GM12878 (cell line): ENCODE data around the gene TMEM176B. TPM values are rescaled to one million over a fixed set of nuclear protein-coding genes. Genes with fewer than 3 reads are reported as not detected.
A peak's percentile ranks its signal among the peaks of the same experiment; 100 is the strongest.

Source experiments
- ATAC-seq: fragments of 200-7000 bp; cut with Tn5 transposase; 3 replicates; pipeline ENCODE4 v1.9.1; 2020; ENCODE audit warnings: mild to moderate bottlenecking, moderate library complexity
- BruUV-seq: library from RNA; stranded (reverse); fragments of 400-500 nt; replicated peaks from 2 replicates; lab custom pipeline; 2021; lab: Mats Ljungman, UMichigan
- CTCF ChIA-PET: fragments of 300-600 bp; sonication (Branson Sonifier 250); formaldehyde crosslinking; extraction: SDS; loops from one replicate; lab custom pipeline; 2021; ENCODE audit warnings: inconsistent platforms; lab: Yijun Ruan, JAX
- POLR2A ChIA-PET: fragments of 350-600 bp; formaldehyde crosslinking; extraction: SDS; loops from one replicate; lab custom pipeline; 2021; ENCODE audit warnings: inconsistent platforms; lab: Charles Lee
- RAD21 ChIA-PET: fragments of 300-600 bp; sonication (Branson Sonifier 250); formaldehyde crosslinking; loops from one replicate; lab custom pipeline; 2023; ENCODE audit warnings: antibody characterized with exemption; ENCODE audit not compliant: unreplicated experiment; lab: Charles Lee
- SMC1A ChIA-PET: fragments of 300-600 bp; sonication (Branson Sonifier 250); formaldehyde crosslinking; loops from one replicate; lab custom pipeline; 2023; ENCODE audit not compliant: unreplicated experiment, uncharacterized antibody; lab: Charles Lee
- DNase-seq: peaks from one replicate; pipeline ENCODE4 v3.0.0-alpha.2; 2011; ENCODE audit warnings: low read depth, low spot score
- FAIRE-seq: peaks from 3 replicates; lab custom pipeline; 2011; peaks lifted over from hg19 to GRCh38; lab: Jason Lieb, UNC
- H2AFZ ChIP-seq: 2 replicates; pipeline ENCODE4 v1.6.0; 2011; ENCODE audit warnings: low read depth, low read length, control low read depth; ENCODE audit not compliant: control insufficient read depth
- H3K27ac ChIP-seq: 2 replicates; pipeline ENCODE4 v1.5.1; 2011; ENCODE audit warnings: control low read depth; ENCODE audit not compliant: control insufficient read depth, insufficient read depth
- H3K27me3 ChIP-seq, 2 experiments: replicated peaks in 1 of 2; 2 replicates each; pipeline versions ENCODE4 v1.6.0 to v1.6.1; 2011; ENCODE audit warnings: low read length in 1 of 2; ENCODE audit not compliant: control insufficient read depth in 2 of 2, insufficient read depth in 2 of 2
- H3K36me3 ChIP-seq, 2 experiments: 2 replicates each; pipeline ENCODE4 v1.5.1; 2011; ENCODE audit warnings: low read length in 1 of 2; ENCODE audit not compliant: control insufficient read depth in 2 of 2, insufficient read depth in 2 of 2
- H3K4me1 ChIP-seq: 2 replicates; pipeline ENCODE4 v1.6.1; 2011; ENCODE audit warnings: mild to moderate bottlenecking, low read length, moderate library complexity, mixed read lengths; ENCODE audit not compliant: control insufficient read depth, insufficient read depth
- H3K4me2 ChIP-seq: 2 replicates; pipeline ENCODE4 v1.6.0; 2011; ENCODE audit warnings: control low read depth; ENCODE audit not compliant: control insufficient read depth, insufficient read depth
- H3K4me3 ChIP-seq: fragments of 200-600 bp; sonication (generic); 2 replicates; pipeline ENCODE4 v1.5.1; 2016
- H3K79me2 ChIP-seq: 2 replicates; pipeline ENCODE4 v1.6.0; 2011; ENCODE audit warnings: low read length; ENCODE audit not compliant: control insufficient read depth, insufficient read depth
- H3K9ac ChIP-seq: 2 replicates; pipeline ENCODE4 v1.8.0; 2011; ENCODE audit warnings: low read length, control low read depth, mixed read lengths; ENCODE audit not compliant: control insufficient read depth, insufficient read depth
- H3K9me3 ChIP-seq: replicated peaks from 3 replicates; pipeline ENCODE4 v1.5.1; 2011; ENCODE audit warnings: mild to moderate bottlenecking, low read length; ENCODE audit not compliant: control insufficient read depth, insufficient read depth
- H4K20me1 ChIP-seq: 2 replicates; pipeline ENCODE4 v1.6.0; 2011; ENCODE audit not compliant: control insufficient read depth, insufficient read depth
- ATF7 ChIP-seq: fragments of 450-650 bp; IDR thresholded peaks from 2 replicates; pipeline ENCODE4 v1.6.1; 2016; ENCODE audit warnings: low read depth, mild to moderate bottlenecking
- BHLHE40 ChIP-seq, 2 experiments: fragments of 450-650 bp in 1 of 2; IDR thresholded peaks; 2 replicates each; pipeline ENCODE4 v1.6.1; 2011 to 2017; ENCODE audit warnings: low read depth in 2 of 2, borderline replicate concordance in 1 of 2, improper control_type of control experiment in 1 of 2, low read length in 1 of 2, mild to moderate bottlenecking in 1 of 2
- HDAC2 ChIP-seq: fragments of 200-600 bp; sonication (generic); IDR thresholded peaks from 2 replicates; pipeline ENCODE4 v1.6.1; 2017
- MLLT1 ChIP-seq: fragments of 450-650 bp; IDR thresholded peaks from 2 replicates; pipeline ENCODE4 v1.6.1; 2016; ENCODE audit warnings: mild to moderate bottlenecking
- PAX8 ChIP-seq: fragments of 450-650 bp; IDR thresholded peaks from 2 replicates; pipeline ENCODE4 v1.6.1; 2017; ENCODE audit warnings: mild to moderate bottlenecking, moderate library complexity
- YBX1 ChIP-seq: fragments of 450-650 bp; IDR thresholded peaks from 2 replicates; pipeline ENCODE4 v1.6.1; 2016; ENCODE audit warnings: antibody characterized with exemption
- ZBED1 ChIP-seq: IDR thresholded peaks from 2 replicates; pipeline ENCODE4 v1.6.1; 2016; ENCODE audit warnings: borderline replicate concordance
- ZBTB11 ChIP-seq: fragments of 450-650 bp; formaldehyde crosslinking; IDR thresholded peaks from 2 replicates; pipeline ENCODE4 v1.5.0; 2022; ENCODE audit warnings: mild to moderate bottlenecking, missing genetic modification characterization
- ZBTB33 ChIP-seq: fragments of 450-650 bp; IDR thresholded peaks from 2 replicates; pipeline ENCODE4 v1.6.1; 2017; ENCODE audit warnings: mild to moderate bottlenecking
- ZNF384 ChIP-seq: IDR thresholded peaks from 2 replicates; pipeline ENCODE4 v1.6.1; 2012; ENCODE audit warnings: low read depth, mild to moderate bottlenecking, low read length, improper control_type of control experiment, borderline replicate concordance
- ZNF592 ChIP-seq: fragments of 450-650 bp; IDR thresholded peaks from 2 replicates; pipeline ENCODE4 v1.6.1; 2017; ENCODE audit warnings: mild to moderate bottlenecking, moderate library complexity
- WGBS: methylation state at CpG from one replicate; pipeline ENCODE4 v1.1.6; 2016; ENCODE audit warnings: low lambda C conversion rate; ENCODE audit not compliant: insufficient replicate concordance, insufficient coverage; ENCODE audit errors: missing lambda C conversion rate; 5-methylcytosine and 5-hydroxymethylcytosine counted together
- in situ Hi-C: fragments of 300-500 bp; cut with MboI; formaldehyde crosslinking; loops from 9 replicates; pipeline ENCODE4 v1.14.3; 2018; ENCODE audit warnings: mixed read lengths
- intact Hi-C: fragments of 100-400 bp; cut with micrococcal nuclease; formaldehyde crosslinking; loops from one replicate; pipeline ENCODE4 v1.14.2; 2022; ENCODE audit not compliant: unreplicated experiment
- polyA plus RNA-seq, 11 experiments: library from polyadenylated mRNA; depleted of rRNA in 4 of 11; unstranded in 6 of 11; stranded (reverse) in 5 of 11; fragments of >200 nt; fragmentation: Nextera tagmentation in 4 of 11; fragmentation: Illumina TruSeq in 1 of 11; extraction: Ambion mirVana in 4 of 11; extraction: Trizol in 1 of 11; gene quantifications; 1 replicate in 1 of 11; 2 replicates in 10 of 11; pipeline versions ENCODE4 v1.2.1 to v1.2.3, GENCODE V29; 2011 to 2016; ENCODE audit warnings: inconsistent platforms in 2 of 11, missing spikeins in 2 of 11, low read depth in 1 of 11
- total RNA-seq, 4 experiments: library from RNA; depleted of rRNA in 3 of 4; stranded (reverse); fragments of >200 nt in 3 of 4; fragmentation: Illumina TruSeq in 1 of 4; extraction: Trizol in 1 of 4; gene quantifications; 2 replicates each; pipeline versions ENCODE4 v1.2.1 to v1.2.3, GENCODE V29; 2013 to 2021

The TMEM176B gene
- total and polyA plus RNA-seq, 10 of the 15 experiments (the other 5 are each of a cell fraction or from before 2014, with no cell fraction given), result 0.05 to 0.40 (median 0.20) TPM; not detected in 4

GRCh38 chr7:150784120-150784736, 15.9 kb downstream of the TMEM176B start:
- no peak overlapping the region for H3K27ac ChIP-seq
- no peaks in the 10 kb centered on the region for H3K36me3 ChIP-seq
- RAD21 ChIA-PET, result interaction anchor here (0.6 to 2.7 kb wide), 4 partner anchors 28 to 304 kb away, joined by 3 to 8 read pairs (median 4); no protein-coding TSS in a partner anchor
- no peak overlapping the region for H3K9ac ChIP-seq
- H3K27me3 ChIP-seq, result no peaks in the 10 kb centered on the region
- DNase-seq (peak; percentile 20), FAIRE-seq (no peak), ATAC-seq (peak; percentile 73)
- no peaks in the 10 kb centered on the region for H3K9me3 ChIP-seq
- H3K4me2 ChIP-seq, result no peak overlapping the region
- in situ Hi-C loops (no loop called here), intact Hi-C loops (no loop called here)
- SMC1A ChIA-PET, result interaction anchor here (0.6 to 6.3 kb wide), 3 partner anchors 14 to 1051 kb away, joined by 3 to 52 read pairs (median 3); no protein-coding TSS in a partner anchor
- no TSS peak for BruUV-seq
- H3K79me2 ChIP-seq, result no peaks in the 10 kb centered on the region
- POLR2A ChIA-PET, result interaction anchor here (0.7 to 1.1 kb wide), 2 partner anchors 115 to 299 kb away, joined by 3 to 4 read pairs; partner anchors contain the start of gene TMUB1
- WGBS, result 55% methylated on average over 9 of the region's 9 CpGs
- H3K4me1 ChIP-seq, result peaks cover 20% of the 10 kb centered on the region
- no peaks in the 10 kb centered on the region for H4K20me1 ChIP-seq
- no peak overlapping the region for H2AFZ ChIP-seq
- no peak overlapping the region for H3K4me3 ChIP-seq
- CTCF ChIA-PET, result interaction anchor here (1.0 to 7.1 kb wide), 4 partner anchors 28 to 234 kb away, joined by 3 to 70 read pairs (median 4); partner anchors contain the start of gene GIMAP2
- TF ChIP-seq ZBED1, result no peak
- TF ChIP-seq ZBTB33, result peak; percentile 62; the same call in 1 of the 2 replicates
- no peak for TF ChIP-seq YBX1
- peak; percentile 70; the same call in 1 of the 2 replicates for TF ChIP-seq ZNF592
- TF ChIP-seq HDAC2, result no peak
- 0 out of 2 replicates have a peak, but pooled peaks have one; percentile 17 for TF ChIP-seq ATF7
- no peak for TF ChIP-seq PAX8
- TF ChIP-seq ZBTB11 (CRISPR knock-in tag), result no peak
- peak; percentile 75 for TF ChIP-seq MLLT1
- TF ChIP-seq ZNF384, result peak; percentile 88
- TF ChIP-seq BHLHE40 (IDR thresholded peaks at IDR 0.05; ENCODE audit: borderline replicate concordance in 1 of 2, low read depth in 2 of 2, low read length in 1 of 2), result peak in 1 of 2 experiments; percentile 56; a peak in 2 of 4 replicates
